ENCODE results near the gene PWWP2B. TPM values are rescaled to one million over a fixed set of nuclear protein-coding genes. Genes with fewer than 3 reads are reported as not detected.

PWWP2B gene
- total RNA-seq, 2 experiments from 2014 or later = 6.9 to 12.8 TPM

GRCh38 chr10:132447446-132448247, 50.6 kb downstream of the PWWP2B start:
- Mint-ChIP-seq H3K27me3 (no peaks in the 10 kb centered on the region), H3K4me1 (peaks cover 38% of the 10 kb centered on the region)

GRCh38 chr10:132448248-132448731, 51.3 kb downstream of the PWWP2B start:
- DNase-seq (peak; percentile 88), ATAC-seq (peak; percentile 39)
- no peaks in the 10 kb centered on the region for H3K9me3 Mint-ChIP-seq (ENCODE audit: low read depth)
- no peaks in the 10 kb centered on the region for H3K36me3 Mint-ChIP-seq
- no peaks in the 10 kb centered on the region for H3K27me3 Mint-ChIP-seq
- CTCF ChIA-PET = interaction anchor here (1.3 to 2.0 kb wide), 3 partner anchors 15 to 118 kb away, joined by 3 to 6 read pairs (median 3); no protein-coding TSS in a partner anchor
- H3K4me1 Mint-ChIP-seq = peaks cover 42% of the 10 kb centered on the region
- H3K4me3 Mint-ChIP-seq = peak overlapping the region; percentile 59
- H3K27ac Mint-ChIP-seq = peak overlapping the region; percentile 92

More at GRCh38 chr10:132447446-132448247, 50.6 kb downstream of the PWWP2B start:
- Mint-ChIP-seq H3K27ac (peak overlapping the region; percentile 92), H3K9me3 (ENCODE audit: low read depth) (no peaks in the 10 kb centered on the region), H3K36me3 (no peaks in the 10 kb centered on the region), H3K4me3 (peak overlapping the region; percentile 59)
- ATAC-seq (peak; percentile 68), DNase-seq (peak; percentile 94)
- CTCF ChIA-PET = interaction anchor here (0.7 to 2.4 kb wide), 11 partner anchors 8 to 118 kb away, joined by 3 to 11 read pairs (median 6); partner anchors contain the start of gene PWWP2B

GRCh38 chr10:132449051-132449810, 52.2 kb downstream of the PWWP2B start:
- no peaks in the 10 kb centered on the region for H3K36me3 Mint-ChIP-seq
- CTCF ChIA-PET = interaction anchor here (1.7 kb wide), 1 partner anchor 62 kb away, joined by 3 read pairs; no protein-coding TSS in a partner anchor
- DNase-seq = peak; percentile 60

GRCh38 chr10:132449811-132450181, 52.8 kb downstream of the PWWP2B start:
- CTCF ChIA-PET = interaction anchor here (1.7 kb wide), 1 partner anchor 62 kb away, joined by 3 read pairs; no protein-coding TSS in a partner anchor
- H3K4me1 Mint-ChIP-seq = peaks cover 37% of the 10 kb centered on the region
- H3K9me3 Mint-ChIP-seq (ENCODE audit: low read depth) = no peaks in the 10 kb centered on the region
- H3K4me3 Mint-ChIP-seq = no peak overlapping the region
- no peak for ATAC-seq
- H3K27ac Mint-ChIP-seq = no peak overlapping the region
- no peak for DNase-seq
- H3K36me3 Mint-ChIP-seq = no peaks in the 10 kb centered on the region
- no peaks in the 10 kb centered on the region for H3K27me3 Mint-ChIP-seq

More at GRCh38 chr10:132449051-132449810, 52.2 kb downstream of the PWWP2B start:
- Mint-ChIP-seq H3K4me3 (no peak overlapping the region), H3K27me3 (no peaks in the 10 kb centered on the region), H3K27ac (no peak overlapping the region), H3K4me1 (peaks cover 39% of the 10 kb centered on the region), H3K9me3 (ENCODE audit: low read depth) (no peaks in the 10 kb centered on the region)
- ATAC-seq = no peak

- ATAC-seq = no peak
- no peaks in the 10 kb centered on the region for H3K9me3 Mint-ChIP-seq (ENCODE audit: low read depth)
- no peaks in the 10 kb centered on the region for H3K27me3 Mint-ChIP-seq
- no peak overlapping the region for H3K27ac Mint-ChIP-seq
- peaks cover 31% of the 10 kb centered on the region for H3K4me1 Mint-ChIP-seq
- CTCF ChIA-PET = interaction anchor here (1.8 kb wide), 1 partner anchor 53 kb away, joined by 6 read pairs; the partner anchor contains the start of gene PWWP2B
- no peak for DNase-seq
- H3K36me3 Mint-ChIP-seq = no peaks in the 10 kb centered on the region
- no peak overlapping the region for H3K4me3 Mint-ChIP-seq
These were observed 53.4 kb downstream of the PWWP2B start for GRCh38 chr10:132450466-132450824.

GRCh38 chr10:132450825-132451505, 54.0 kb downstream of the PWWP2B start:
- CTCF ChIA-PET = interaction anchor here (1.2 to 1.8 kb wide), 2 partner anchors 7 to 53 kb away, joined by 3 to 6 read pairs; partner anchors contain the start of gene PWWP2B
- peaks cover 31% of the 10 kb centered on the region for H3K4me1 Mint-ChIP-seq
- H3K36me3 Mint-ChIP-seq = no peaks in the 10 kb centered on the region
- H3K27ac Mint-ChIP-seq = no peak overlapping the region
- H3K9me3 Mint-ChIP-seq (ENCODE audit: low read depth) = no peaks in the 10 kb centered on the region
- ATAC-seq = no peak
- no peak for DNase-seq
- H3K27me3 Mint-ChIP-seq = no peaks in the 10 kb centered on the region
- H3K4me3 Mint-ChIP-seq = no peak overlapping the region

- no peaks in the 10 kb centered on the region for H3K9me3 Mint-ChIP-seq (ENCODE audit: low read depth)
- ATAC-seq (no peak), DNase-seq (no peak)
- CTCF ChIA-PET = interaction anchor here (1.0 to 1.8 kb wide), 4 partner anchors 8 to 66 kb away, joined by 3 to 6 read pairs (median 4); partner anchors contain the start of gene PWWP2B
- no peaks in the 10 kb centered on the region for H3K27me3 Mint-ChIP-seq
- H3K4me1 Mint-ChIP-seq = peaks cover 27% of the 10 kb centered on the region
- no peak overlapping the region for H3K4me3 Mint-ChIP-seq
- H3K36me3 Mint-ChIP-seq = no peaks in the 10 kb centered on the region
- H3K27ac Mint-ChIP-seq = no peak overlapping the region
These were observed 54.7 kb downstream of the PWWP2B start for GRCh38 chr10:132451506-132452215.

- Mint-ChIP-seq H3K36me3 (no peaks in the 10 kb centered on the region), H3K4me3 (no peak overlapping the region), H3K27me3 (no peaks in the 10 kb centered on the region), H3K27ac (peak overlapping the region; percentile 79), H3K4me1 (peaks cover 24% of the 10 kb centered on the region), H3K9me3 (ENCODE audit: low read depth) (no peaks in the 10 kb centered on the region)
- CTCF ChIA-PET = interaction anchor here (1.0 to 1.8 kb wide), 3 partner anchors 55 to 66 kb away, joined by 4 to 6 read pairs (median 5); partner anchors contain the start of gene PWWP2B
- ATAC-seq (no peak), DNase-seq (no peak)
These were observed 55.2 kb downstream of the PWWP2B start for GRCh38 chr10:132452216-132452650.

GRCh38 chr10:132452651-132453469, 55.9 kb downstream of the PWWP2B start:
- ATAC-seq (peak; percentile 87), DNase-seq (peak; percentile 88)
- peak overlapping the region; percentile 79 for H3K27ac Mint-ChIP-seq
- no peaks in the 10 kb centered on the region for H3K9me3 Mint-ChIP-seq (ENCODE audit: low read depth)
- H3K36me3 Mint-ChIP-seq = no peaks in the 10 kb centered on the region
- no peaks in the 10 kb centered on the region for H3K27me3 Mint-ChIP-seq
- H3K4me3 Mint-ChIP-seq = no peak overlapping the region
- CTCF ChIA-PET = interaction anchor here (1.0 to 1.6 kb wide), 5 partner anchors 55 to 230 kb away, joined by 3 to 6 read pairs (median 4); no protein-coding TSS in a partner anchor
- H3K4me1 Mint-ChIP-seq = peaks cover 19% of the 10 kb centered on the region

- H3K36me3 Mint-ChIP-seq = no peaks in the 10 kb centered on the region
- H3K4me3 Mint-ChIP-seq = no peak overlapping the region
- CTCF ChIA-PET = interaction anchor here (0.8 to 1.6 kb wide), 4 partner anchors 56 to 230 kb away, joined by 3 to 6 read pairs (median 4); no protein-coding TSS in a partner anchor
- ATAC-seq = no peak
- H3K27ac Mint-ChIP-seq = no peak overlapping the region
- no peaks in the 10 kb centered on the region for H3K27me3 Mint-ChIP-seq
- H3K9me3 Mint-ChIP-seq (ENCODE audit: low read depth) = no peaks in the 10 kb centered on the region
- H3K4me1 Mint-ChIP-seq = peaks cover 15% of the 10 kb centered on the region
- no peak for DNase-seq
These were observed 56.5 kb downstream of the PWWP2B start for GRCh38 chr10:132453470-132453861.

GRCh38 chr10:132454296-132455198, 57.5 kb downstream of the PWWP2B start:
- ATAC-seq (no peak), DNase-seq (no peak)
- CTCF ChIA-PET = interaction anchor here (0.8 to 2.7 kb wide), 9 partner anchors 8 to 231 kb away, joined by 3 to 11 read pairs (median 3); no protein-coding TSS in a partner anchor
- Mint-ChIP-seq H3K9me3 (ENCODE audit: low read depth) (no peaks in the 10 kb centered on the region), H3K27ac (no peak overlapping the region), H3K27me3 (no peaks in the 10 kb centered on the region), H3K36me3 (no peaks in the 10 kb centered on the region), H3K4me3 (no peak overlapping the region), H3K4me1 (peaks cover 17% of the 10 kb centered on the region)

Measured in activated CD8-positive, alpha-beta memory T cell treated with anti-CD3 and anti-CD28 coated beads, Interleukin-2, amount 10 ng/mL, durations not matched to agents 7 days and 5 days (primary cell).